GM12878 (cell line): ENCODE measurements around the gene GSTA3. TPM values are rescaled to one million over a fixed set of nuclear protein-coding genes. Genes with fewer than 3 reads are reported as not detected.

Experiments
- ATAC-seq: fragments of 200-7000 bp; cut with Tn5 transposase; 3 replicates; pipeline ENCODE4 v1.9.1; 2020; ENCODE audit warnings: mild to moderate bottlenecking, moderate library complexity
- BruUV-seq: library from RNA; stranded (reverse); fragments of 400-500 nt; replicated peaks from 2 replicates; lab custom pipeline; 2021; lab: Mats Ljungman, UMichigan
- CTCF ChIA-PET: fragments of 300-600 bp; sonication (Branson Sonifier 250); formaldehyde crosslinking; extraction: SDS; loops from one replicate; lab custom pipeline; 2021; ENCODE audit warnings: inconsistent platforms; lab: Yijun Ruan, JAX
- POLR2A ChIA-PET: fragments of 350-600 bp; formaldehyde crosslinking; extraction: SDS; loops from one replicate; lab custom pipeline; 2021; ENCODE audit warnings: inconsistent platforms; lab: Charles Lee
- RAD21 ChIA-PET: fragments of 300-600 bp; sonication (Branson Sonifier 250); formaldehyde crosslinking; loops from one replicate; lab custom pipeline; 2023; ENCODE audit warnings: antibody characterized with exemption; ENCODE audit not compliant: unreplicated experiment; lab: Charles Lee
- SMC1A ChIA-PET: fragments of 300-600 bp; sonication (Branson Sonifier 250); formaldehyde crosslinking; loops from one replicate; lab custom pipeline; 2023; ENCODE audit not compliant: unreplicated experiment, uncharacterized antibody; lab: Charles Lee
- DNase-seq: peaks from one replicate; pipeline ENCODE4 v3.0.0-alpha.2; 2011; ENCODE audit warnings: low read depth, low spot score
- FAIRE-seq: peaks from 3 replicates; lab custom pipeline; 2011; peaks lifted over from hg19 to GRCh38; lab: Jason Lieb, UNC
- H2AFZ ChIP-seq: 2 replicates; pipeline ENCODE4 v1.6.0; 2011; ENCODE audit warnings: low read depth, low read length, control low read depth; ENCODE audit not compliant: control insufficient read depth
- H3K27ac ChIP-seq: 2 replicates; pipeline ENCODE4 v1.5.1; 2011; ENCODE audit warnings: control low read depth; ENCODE audit not compliant: control insufficient read depth, insufficient read depth
- H3K27me3 ChIP-seq, 2 experiments: replicated peaks in 1 of 2; 2 replicates each; pipeline versions ENCODE4 v1.6.0 to v1.6.1; 2011; ENCODE audit warnings: low read length in 1 of 2; ENCODE audit not compliant: control insufficient read depth in 2 of 2, insufficient read depth in 2 of 2
- H3K36me3 ChIP-seq, 2 experiments: 2 replicates each; pipeline ENCODE4 v1.5.1; 2011; ENCODE audit warnings: low read length in 1 of 2; ENCODE audit not compliant: control insufficient read depth in 2 of 2, insufficient read depth in 2 of 2
- H3K4me1 ChIP-seq: 2 replicates; pipeline ENCODE4 v1.6.1; 2011; ENCODE audit warnings: mild to moderate bottlenecking, low read length, moderate library complexity, mixed read lengths; ENCODE audit not compliant: control insufficient read depth, insufficient read depth
- H3K4me2 ChIP-seq: 2 replicates; pipeline ENCODE4 v1.6.0; 2011; ENCODE audit warnings: control low read depth; ENCODE audit not compliant: control insufficient read depth, insufficient read depth
- H3K4me3 ChIP-seq: fragments of 200-600 bp; sonication (generic); 2 replicates; pipeline ENCODE4 v1.5.1; 2016
- H3K79me2 ChIP-seq: 2 replicates; pipeline ENCODE4 v1.6.0; 2011; ENCODE audit warnings: low read length; ENCODE audit not compliant: control insufficient read depth, insufficient read depth
- H3K9ac ChIP-seq: 2 replicates; pipeline ENCODE4 v1.8.0; 2011; ENCODE audit warnings: low read length, control low read depth, mixed read lengths; ENCODE audit not compliant: control insufficient read depth, insufficient read depth
- H3K9me3 ChIP-seq: replicated peaks from 3 replicates; pipeline ENCODE4 v1.5.1; 2011; ENCODE audit warnings: mild to moderate bottlenecking, low read length; ENCODE audit not compliant: control insufficient read depth, insufficient read depth
- H4K20me1 ChIP-seq: 2 replicates; pipeline ENCODE4 v1.6.0; 2011; ENCODE audit not compliant: control insufficient read depth, insufficient read depth
- BMI1 ChIP-seq: fragments of 450-650 bp; IDR thresholded peaks from 2 replicates; pipeline ENCODE4 v1.6.1; 2016; ENCODE audit warnings: mild to moderate bottlenecking, moderate library complexity, borderline replicate concordance
- IKZF1 ChIP-seq: fragments of 450-650 bp; conservative IDR thresholded peaks from 2 replicates; pipeline ENCODE4 v1.6.1; 2017; ENCODE audit warnings: antibody characterized with exemption, mild to moderate bottlenecking
- LARP7 ChIP-seq: fragments of 450-650 bp; IDR thresholded peaks from 2 replicates; pipeline ENCODE4 v1.6.1; 2017; ENCODE audit warnings: mild to moderate bottlenecking
- NBN ChIP-seq: fragments of 450-650 bp; IDR thresholded peaks from 2 replicates; pipeline ENCODE4 v1.6.1; 2016
- PAX5 ChIP-seq: IDR thresholded peaks from 2 replicates; pipeline ENCODE4 v1.6.1; 2011; ENCODE audit warnings: low read depth, low read length, borderline replicate concordance
- PAX8 ChIP-seq: fragments of 450-650 bp; IDR thresholded peaks from 2 replicates; pipeline ENCODE4 v1.6.1; 2017; ENCODE audit warnings: mild to moderate bottlenecking, moderate library complexity
- PML ChIP-seq: IDR thresholded peaks from 2 replicates; pipeline ENCODE4 v1.6.1; 2012; ENCODE audit warnings: low read length, inconsistent platforms
- RAD51 ChIP-seq: fragments of 450-650 bp; IDR thresholded peaks from 2 replicates; pipeline ENCODE4 v1.6.1; 2016; ENCODE audit warnings: moderate library complexity, mild to moderate bottlenecking, inconsistent platforms
- RB1 ChIP-seq: fragments of 450-650 bp; formaldehyde crosslinking; IDR thresholded peaks from 2 replicates; pipeline ENCODE4 v1.6.1; 2017; ENCODE audit warnings: mild to moderate bottlenecking, borderline replicate concordance
- RCOR1 ChIP-seq: conservative IDR thresholded peaks from 2 replicates; pipeline ENCODE4 v1.6.1; 2012; ENCODE audit warnings: low read depth, low read length, improper control_type of control experiment
- SIN3A ChIP-seq: IDR thresholded peaks from 2 replicates; pipeline ENCODE4 v1.6.1; 2012; ENCODE audit warnings: low read depth, low read length, improper control_type of control experiment
- SUZ12 ChIP-seq: fragments of 200-600 bp; sonication (generic); IDR thresholded peaks from one replicate; pipeline ENCODE4 v1.6.1; 2018; ENCODE audit warnings: antibody characterized with exemption, mild to moderate bottlenecking; ENCODE audit not compliant: unreplicated experiment
- YBX1 ChIP-seq: fragments of 450-650 bp; IDR thresholded peaks from 2 replicates; pipeline ENCODE4 v1.6.1; 2016; ENCODE audit warnings: antibody characterized with exemption
- ZNF384 ChIP-seq: IDR thresholded peaks from 2 replicates; pipeline ENCODE4 v1.6.1; 2012; ENCODE audit warnings: low read depth, mild to moderate bottlenecking, low read length, improper control_type of control experiment, borderline replicate concordance
- WGBS: methylation state at CpG from one replicate; pipeline ENCODE4 v1.1.6; 2016; ENCODE audit warnings: low lambda C conversion rate; ENCODE audit not compliant: insufficient replicate concordance, insufficient coverage; ENCODE audit errors: missing lambda C conversion rate; 5-methylcytosine and 5-hydroxymethylcytosine counted together
- in situ Hi-C: fragments of 300-500 bp; cut with MboI; formaldehyde crosslinking; loops from 9 replicates; pipeline ENCODE4 v1.14.3; 2018; ENCODE audit warnings: mixed read lengths
- intact Hi-C: fragments of 100-400 bp; cut with micrococcal nuclease; formaldehyde crosslinking; loops from one replicate; pipeline ENCODE4 v1.14.2; 2022; ENCODE audit not compliant: unreplicated experiment
- polyA plus RNA-seq, 11 experiments: library from polyadenylated mRNA; depleted of rRNA in 4 of 11; unstranded in 6 of 11; stranded (reverse) in 5 of 11; fragments of >200 nt; fragmentation: Nextera tagmentation in 4 of 11; fragmentation: Illumina TruSeq in 1 of 11; extraction: Ambion mirVana in 4 of 11; extraction: Trizol in 1 of 11; gene quantifications; 1 replicate in 1 of 11; 2 replicates in 10 of 11; pipeline versions ENCODE4 v1.2.1 to v1.2.3, GENCODE V29; 2011 to 2016; ENCODE audit warnings: inconsistent platforms in 2 of 11, missing spikeins in 2 of 11, low read depth in 1 of 11
- total RNA-seq, 4 experiments: library from RNA; depleted of rRNA in 3 of 4; stranded (reverse); fragments of >200 nt in 3 of 4; fragmentation: Illumina TruSeq in 1 of 4; extraction: Trizol in 1 of 4; gene quantifications; 2 replicates each; pipeline versions ENCODE4 v1.2.1 to v1.2.3, GENCODE V29; 2013 to 2021

The GSTA3 gene
- total and polyA plus RNA-seq, 10 of the 15 experiments (the other 5 are each of a cell fraction or from before 2014, with no cell fraction given), result not detected

GRCh38 chr6:52931351-52931750, 21.9 kb upstream of the GSTA3 start:
- ChIA-PET SMC1A (no interaction called here), CTCF (no interaction called here), RAD21 (no interaction called here), POLR2A (interaction anchor here (0.7 kb wide), 1 partner anchor 1959 kb away, joined by 3 read pairs; no protein-coding TSS in a partner anchor)
- H3K9me3 ChIP-seq, result no peaks in the 10 kb centered on the region
- DNase-seq, result no peak
- no peak overlapping the region for H3K27ac ChIP-seq
- in situ Hi-C loops (no loop called here), intact Hi-C loops (no loop called here)
- WGBS, result 0% methylated on average over 2 of the region's 2 CpGs
- no peak overlapping the region for H3K4me3 ChIP-seq
- no peak overlapping the region for H3K9ac ChIP-seq
- no peak overlapping the region for H2AFZ ChIP-seq
- H3K27me3 ChIP-seq, result no peaks in the 10 kb centered on the region; a peak in 1 of 4 replicates
- no peak overlapping the region for H3K4me2 ChIP-seq
- FAIRE-seq, result no peak
- no peaks in the 10 kb centered on the region for H3K79me2 ChIP-seq
- no peaks in the 10 kb centered on the region for H4K20me1 ChIP-seq
- no peaks in the 10 kb centered on the region for H3K4me1 ChIP-seq
- no peak for ATAC-seq
- no peaks in the 10 kb centered on the region for H3K36me3 ChIP-seq
- BruUV-seq, result no TSS peak
- TF ChIP-seq PML (no peak), RB1 (no peak), RCOR1 (no peak), LARP7 (no peak), SUZ12 (no peak), IKZF1 (no peak), ZNF384 (no peak), SIN3A (no peak), YBX1 (no peak), PAX5 (no peak), RAD51 (no peak), NBN (no peak), BMI1 (no peak), PAX8 (no peak)
